ENCODE measurements around the gene TANK. TPM values are rescaled to one million over a fixed set of nuclear protein-coding genes. Genes with fewer than 3 reads are reported as not detected.

Gene TANK
- total and polyA plus RNA-seq, 2 of the 8 experiments (the other 6 are each of a cell fraction or from before 2014, with no cell fraction given), result 7.0 to 26.1 TPM

GRCh38 chr2:161116509-161116908, 43.7 kb upstream of the TANK start:
- no peak overlapping the region for H2BK20ac ChIP-seq (ENCODE audit: low read length)
- H3K9me3 ChIP-seq (ENCODE audit: insufficient read depth in 2 of 2, low read depth in 1 of 2, low read length in 1 of 2), result no peaks in the 10 kb centered on the region
- no peak overlapping the region for H3K14ac ChIP-seq (ENCODE audit: insufficient read length)
- no peaks in the 10 kb centered on the region for H3K79me1 ChIP-seq (ENCODE audit: low read depth, low read length)
- no peaks in the 10 kb centered on the region for H3K23me2 ChIP-seq (ENCODE audit: low read depth, low read length)
- H2AK5ac ChIP-seq (ENCODE audit: low read depth, low read length), result no peak overlapping the region
- no peaks in the 10 kb centered on the region for H4K20me1 ChIP-seq (replicated peaks in 1 of 2; ENCODE audit: control insufficient read depth in 1 of 2, insufficient read depth in 2 of 2, low read length in 2 of 2)
- no peaks in the 10 kb centered on the region for H3K27me3 ChIP-seq (replicated peaks in 1 of 4; ENCODE audit: control insufficient read depth in 3 of 4, extremely low read depth in 1 of 4, insufficient read depth in 3 of 4, low read length in 3 of 4)
- ChIA-PET POLR2A (ENCODE audit: partially characterized antibody) (no interaction called here), CTCF (ENCODE audit: partially characterized antibody) (interaction anchor here (0.6 to 1.4 kb wide), 2 partner anchors 41 to 53 kb away, joined by 3 read pairs; no protein-coding TSS in a partner anchor)
- no peak overlapping the region for H2BK5ac ChIP-seq (ENCODE audit: low read depth, low read length)
- no peak overlapping the region for H2BK12ac ChIP-seq (ENCODE audit: low read depth, low read length)
- FAIRE-seq, result no peak
- no peak overlapping the region for H4K91ac ChIP-seq (replicated peaks; ENCODE audit: insufficient read length, low read length)
- H2AFZ ChIP-seq (ENCODE audit: low read length), result no peak overlapping the region
- H3K18ac ChIP-seq (ENCODE audit: extremely low read depth, low read length), result no peak overlapping the region
- H2BK15ac ChIP-seq (ENCODE audit: low read length), result no peak overlapping the region
- H3K4ac ChIP-seq (replicated peaks; ENCODE audit: insufficient read length, low read depth, low read length), result no peak overlapping the region
- H2BK120ac ChIP-seq (replicated peaks; ENCODE audit: low read depth, low read length), result no peak overlapping the region
- no peak overlapping the region for H3K9ac ChIP-seq (replicated peaks in 1 of 4; ENCODE audit: extremely low read depth in 1 of 4, low read depth in 3 of 4, low read length in 3 of 4)
- no peak overlapping the region for H3K56ac ChIP-seq (replicated peaks; ENCODE audit: insufficient read length, low read depth, low read length)
- H3K79me2 ChIP-seq (ENCODE audit: control insufficient read depth in 1 of 2, insufficient read depth in 2 of 2, low read length in 2 of 2), result no peaks in the 10 kb centered on the region
- no peak overlapping the region for H4K8ac ChIP-seq (ENCODE audit: extremely low read depth, insufficient read depth, low read length)
- DNase-seq (ENCODE audit: low read depth in 1 of 2, low spot score in 2 of 2), result no peak
- H3K4me2 ChIP-seq (ENCODE audit: insufficient read depth in 1 of 2, low read depth in 2 of 2, low read length in 2 of 2), result no peak overlapping the region
- H3K4me3 ChIP-seq (ENCODE audit: extremely low read depth in 1 of 4, insufficient read depth in 2 of 4, low read depth in 3 of 4, low read length in 4 of 4), result no peak overlapping the region
- peaks cover 0 to 10% (median 3%) of the 10 kb centered on the region in 4 experiments; a peak in 2 of 7 replicates for H3K4me1 ChIP-seq (replicated peaks in 1 of 4; ENCODE audit: control insufficient read depth in 3 of 4, insufficient read depth in 4 of 4, low read length in 3 of 4)
- no peaks in the 10 kb centered on the region for H3K36me3 ChIP-seq (ENCODE audit: control insufficient read depth in 2 of 4, insufficient read depth in 4 of 4, low read length in 3 of 4)
- H4K5ac ChIP-seq (ENCODE audit: insufficient read length, low read depth, low read length), result no peak overlapping the region
- no peak overlapping the region for H3K27ac ChIP-seq (ENCODE audit: low read depth, low read length)
- no peak overlapping the region for H3K23ac ChIP-seq (ENCODE audit: insufficient read length)
- 87% methylated on average over 5 of the region's 5 CpGs; no CpG with 5 or more reads in 1 of the 2 experiments for WGBS, 2 experiments (ENCODE audit: extremely low coverage in 1 of 2, insufficient coverage in 1 of 2, insufficient read length in 1 of 2, insufficient replicate concordance in 2 of 2, low coverage in 1 of 2, low lambda C conversion rate in 2 of 2, missing lambda C conversion rate in 1 of 2)
- TF ChIP-seq CTBP2 (IDR thresholded peaks at IDR 0.05; ENCODE audit: borderline replicate concordance, insufficient read depth, insufficient read length, low read length) (no peak), RBBP5 (IDR thresholded peaks at IDR 0.05; ENCODE audit: borderline replicate concordance, low read depth, low read length) (no peak), SUZ12 (IDR thresholded peaks at IDR 0.05; ENCODE audit: low read length) (no peak), KDM5A (IDR thresholded peaks at IDR 0.05; ENCODE audit: low read length) (no peak), POU5F1 (IDR thresholded peaks at IDR 0.05; ENCODE audit: low read depth, low read length) (no peak), SAP30 (IDR thresholded peaks at IDR 0.05; ENCODE audit: insufficient read depth, insufficient replicate concordance, low read length) (no peak), POLR2A (IDR thresholded peaks at IDR 0.05; ENCODE audit: control extremely low read depth in 1 of 2, low read depth in 2 of 2, low read length in 2 of 2) (no peak), TEAD4 (IDR thresholded peaks at IDR 0.05; ENCODE audit: low read depth, low read length) (no peak), TAF1 (IDR thresholded peaks at IDR 0.05; ENCODE audit: low read depth, low read length) (no peak), ATF2 (IDR thresholded peaks at IDR 0.05; ENCODE audit: low read length) (no peak), SRF (IDR thresholded peaks at IDR 0.05; ENCODE audit: low read depth, low read length) (no peak), GTF2F1 (IDR thresholded peaks at IDR 0.05; ENCODE audit: borderline replicate concordance, low read depth, low read length) (no peak), HDAC2 (IDR thresholded peaks at IDR 0.05; ENCODE audit: borderline replicate concordance in 1 of 2, low read depth in 2 of 2, low read length in 2 of 2) (no peak)

Measured in H1 (cell line).